ENCODE data around the gene DLGAP4. TPM values are rescaled to one million over a fixed set of nuclear protein-coding genes. Genes with fewer than 3 reads are reported as not detected.
A peak's percentile ranks its signal among the peaks of the same experiment; 100 is the strongest.

Gene DLGAP4
- total and polyA plus RNA-seq, 9 of the 15 experiments (the other 6 are each of a cell fraction or from before 2014, with no cell fraction given): 0.31 to 34.1 (median 4.5) TPM

DNA sequence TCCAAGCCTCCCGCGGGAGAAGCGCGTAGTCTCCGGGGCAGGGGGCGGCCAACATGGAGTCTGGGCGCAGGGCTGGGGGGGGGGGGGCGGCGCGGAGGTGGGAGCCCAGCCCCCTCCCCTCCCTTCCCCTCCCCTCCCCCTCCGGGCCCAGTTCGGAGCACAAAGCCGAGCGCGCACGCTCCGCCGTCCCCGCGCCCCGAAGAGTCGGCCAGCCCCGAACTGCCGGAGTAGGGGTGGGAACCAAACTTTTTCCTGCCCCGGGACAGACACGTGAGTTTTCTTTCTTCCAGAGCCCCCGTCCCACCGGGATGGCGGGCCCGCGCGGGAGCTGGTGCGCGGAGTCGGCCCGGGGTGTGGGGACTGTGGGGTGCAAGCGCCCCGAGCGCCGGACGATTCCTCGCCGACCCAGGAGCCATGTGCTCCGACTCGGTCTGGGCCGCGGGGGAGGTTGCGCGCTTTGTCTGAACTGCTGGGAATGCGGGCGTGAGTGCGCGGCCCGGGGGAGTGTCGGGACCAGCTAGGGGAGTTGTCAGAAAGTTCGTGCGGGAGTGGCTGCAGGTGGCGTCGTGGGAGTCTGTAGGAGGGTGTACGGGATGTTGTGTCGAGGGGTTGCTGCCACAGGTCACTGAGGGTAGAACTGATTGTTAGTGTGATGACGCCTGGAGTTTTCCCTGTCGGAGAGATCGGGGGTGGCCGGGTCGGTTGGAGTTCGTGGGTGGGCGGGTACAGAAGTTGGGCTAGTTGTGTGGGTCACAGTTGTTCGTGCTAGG lies 268.4 kb downstream of the DLGAP4 start (continued):
- TF ChIP-seq, protein P1, sequence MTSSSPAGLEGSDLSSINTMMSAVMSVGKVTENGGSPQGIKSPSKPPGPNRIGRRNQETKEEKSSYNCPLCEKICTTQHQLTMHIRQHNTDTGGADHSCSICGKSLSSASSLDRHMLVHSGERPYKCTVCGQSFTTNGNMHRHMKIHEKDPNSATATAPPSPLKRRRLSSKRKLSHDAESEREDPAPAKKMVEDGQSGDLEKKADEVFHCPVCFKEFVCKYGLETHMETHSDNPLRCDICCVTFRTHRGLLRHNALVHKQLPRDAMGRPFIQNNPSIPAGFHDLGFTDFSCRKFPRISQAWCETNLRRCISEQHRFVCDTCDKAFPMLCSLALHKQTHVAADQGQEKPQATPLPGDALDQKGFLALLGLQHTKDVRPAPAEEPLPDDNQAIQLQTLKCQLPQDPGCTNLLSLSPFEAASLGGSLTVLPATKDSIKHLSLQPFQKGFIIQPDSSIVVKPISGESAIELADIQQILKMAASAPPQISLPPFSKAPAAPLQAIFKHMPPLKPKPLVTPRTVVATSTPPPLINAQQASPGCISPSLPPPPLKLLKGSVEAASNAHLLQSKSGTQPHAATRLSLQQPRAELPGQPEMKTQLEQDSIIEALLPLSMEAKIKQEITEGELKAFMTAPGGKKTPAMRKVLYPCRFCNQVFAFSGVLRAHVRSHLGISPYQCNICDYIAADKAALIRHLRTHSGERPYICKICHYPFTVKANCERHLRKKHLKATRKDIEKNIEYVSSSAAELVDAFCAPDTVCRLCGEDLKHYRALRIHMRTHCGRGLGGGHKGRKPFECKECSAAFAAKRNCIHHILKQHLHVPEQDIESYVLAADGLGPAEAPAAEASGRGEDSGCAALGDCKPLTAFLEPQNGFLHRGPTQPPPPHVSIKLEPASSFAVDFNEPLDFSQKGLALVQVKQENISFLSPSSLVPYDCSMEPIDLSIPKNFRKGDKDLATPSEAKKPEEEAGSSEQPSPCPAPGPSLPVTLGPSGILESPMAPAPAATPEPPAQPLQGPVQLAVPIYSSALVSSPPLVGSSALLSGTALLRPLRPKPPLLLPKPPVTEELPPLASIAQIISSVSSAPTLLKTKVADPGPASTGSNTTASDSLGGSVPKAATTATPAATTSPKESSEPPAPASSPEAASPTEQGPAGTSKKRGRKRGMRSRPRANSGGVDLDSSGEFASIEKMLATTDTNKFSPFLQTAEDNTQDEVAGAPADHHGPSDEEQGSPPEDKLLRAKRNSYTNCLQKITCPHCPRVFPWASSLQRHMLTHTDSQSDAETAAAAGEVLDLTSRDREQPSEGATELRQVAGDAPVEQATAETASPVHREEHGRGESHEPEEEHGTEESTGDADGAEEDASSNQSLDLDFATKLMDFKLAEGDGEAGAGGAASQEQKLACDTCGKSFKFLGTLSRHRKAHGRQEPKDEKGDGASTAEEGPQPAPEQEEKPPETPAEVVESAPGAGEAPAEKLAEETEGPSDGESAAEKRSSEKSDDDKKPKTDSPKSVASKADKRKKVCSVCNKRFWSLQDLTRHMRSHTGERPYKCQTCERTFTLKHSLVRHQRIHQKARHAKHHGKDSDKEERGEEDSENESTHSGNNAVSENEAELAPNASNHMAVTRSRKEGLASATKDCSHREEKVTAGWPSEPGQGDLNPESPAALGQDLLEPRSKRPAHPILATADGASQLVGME (CRISPR knock-in tag; IDR thresholded peaks at IDR 0.05): no peak
- TF ChIP-seq, protein P2, sequence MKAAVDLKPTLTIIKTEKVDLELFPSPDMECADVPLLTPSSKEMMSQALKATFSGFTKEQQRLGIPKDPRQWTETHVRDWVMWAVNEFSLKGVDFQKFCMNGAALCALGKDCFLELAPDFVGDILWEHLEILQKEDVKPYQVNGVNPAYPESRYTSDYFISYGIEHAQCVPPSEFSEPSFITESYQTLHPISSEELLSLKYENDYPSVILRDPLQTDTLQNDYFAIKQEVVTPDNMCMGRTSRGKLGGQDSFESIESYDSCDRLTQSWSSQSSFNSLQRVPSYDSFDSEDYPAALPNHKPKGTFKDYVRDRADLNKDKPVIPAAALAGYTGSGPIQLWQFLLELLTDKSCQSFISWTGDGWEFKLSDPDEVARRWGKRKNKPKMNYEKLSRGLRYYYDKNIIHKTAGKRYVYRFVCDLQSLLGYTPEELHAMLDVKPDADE (conservative IDR thresholded peaks at IDR 0.05; ENCODE audit: control insufficient read depth, low read depth, low read length): 0 out of 2 replicates have a peak, but pooled peaks have one; percentile 42
- no peak for TF ChIP-seq ZNF583 (CRISPR knock-in tag; IDR thresholded peaks at IDR 0.05)
- peak; percentile 46; the same call in 1 of the 2 replicates for TF ChIP-seq MTA1 (IDR thresholded peaks at IDR 0.05; ENCODE audit: borderline replicate concordance)
- no peak for TF ChIP-seq ZNF778 (CRISPR knock-in tag; IDR thresholded peaks at IDR 0.05)
- no peak for TF ChIP-seq ZNF224 (CRISPR knock-in tag; IDR thresholded peaks at IDR 0.05)
- TF ChIP-seq, protein P3, sequence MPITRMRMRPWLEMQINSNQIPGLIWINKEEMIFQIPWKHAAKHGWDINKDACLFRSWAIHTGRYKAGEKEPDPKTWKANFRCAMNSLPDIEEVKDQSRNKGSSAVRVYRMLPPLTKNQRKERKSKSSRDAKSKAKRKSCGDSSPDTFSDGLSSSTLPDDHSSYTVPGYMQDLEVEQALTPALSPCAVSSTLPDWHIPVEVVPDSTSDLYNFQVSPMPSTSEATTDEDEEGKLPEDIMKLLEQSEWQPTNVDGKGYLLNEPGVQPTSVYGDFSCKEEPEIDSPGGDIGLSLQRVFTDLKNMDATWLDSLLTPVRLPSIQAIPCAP (CRISPR knock-in tag; IDR thresholded peaks at IDR 0.05; ENCODE audit: borderline replicate concordance): no peak
- TF ChIP-seq, protein P4, sequence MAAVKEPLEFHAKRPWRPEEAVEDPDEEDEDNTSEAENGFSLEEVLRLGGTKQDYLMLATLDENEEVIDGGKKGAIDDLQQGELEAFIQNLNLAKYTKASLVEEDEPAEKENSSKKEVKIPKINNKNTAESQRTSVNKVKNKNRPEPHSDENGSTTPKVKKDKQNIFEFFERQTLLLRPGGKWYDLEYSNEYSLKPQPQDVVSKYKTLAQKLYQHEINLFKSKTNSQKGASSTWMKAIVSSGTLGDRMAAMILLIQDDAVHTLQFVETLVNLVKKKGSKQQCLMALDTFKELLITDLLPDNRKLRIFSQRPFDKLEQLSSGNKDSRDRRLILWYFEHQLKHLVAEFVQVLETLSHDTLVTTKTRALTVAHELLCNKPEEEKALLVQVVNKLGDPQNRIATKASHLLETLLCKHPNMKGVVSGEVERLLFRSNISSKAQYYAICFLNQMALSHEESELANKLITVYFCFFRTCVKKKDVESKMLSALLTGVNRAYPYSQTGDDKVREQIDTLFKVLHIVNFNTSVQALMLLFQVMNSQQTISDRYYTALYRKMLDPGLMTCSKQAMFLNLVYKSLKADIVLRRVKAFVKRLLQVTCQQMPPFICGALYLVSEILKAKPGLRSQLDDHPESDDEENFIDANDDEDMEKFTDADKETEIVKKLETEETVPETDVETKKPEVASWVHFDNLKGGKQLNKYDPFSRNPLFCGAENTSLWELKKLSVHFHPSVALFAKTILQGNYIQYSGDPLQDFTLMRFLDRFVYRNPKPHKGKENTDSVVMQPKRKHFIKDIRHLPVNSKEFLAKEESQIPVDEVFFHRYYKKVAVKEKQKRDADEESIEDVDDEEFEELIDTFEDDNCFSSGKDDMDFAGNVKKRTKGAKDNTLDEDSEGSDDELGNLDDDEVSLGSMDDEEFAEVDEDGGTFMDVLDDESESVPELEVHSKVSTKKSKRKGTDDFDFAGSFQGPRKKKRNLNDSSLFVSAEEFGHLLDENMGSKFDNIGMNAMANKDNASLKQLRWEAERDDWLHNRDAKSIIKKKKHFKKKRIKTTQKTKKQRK (IDR thresholded peaks at IDR 0.05; ENCODE audit: borderline replicate concordance, low read depth, low read length): no peak
- no peak for TF ChIP-seq ZNF436 (CRISPR knock-in tag; IDR thresholded peaks at IDR 0.05)
- TF ChIP-seq, protein P5, sequence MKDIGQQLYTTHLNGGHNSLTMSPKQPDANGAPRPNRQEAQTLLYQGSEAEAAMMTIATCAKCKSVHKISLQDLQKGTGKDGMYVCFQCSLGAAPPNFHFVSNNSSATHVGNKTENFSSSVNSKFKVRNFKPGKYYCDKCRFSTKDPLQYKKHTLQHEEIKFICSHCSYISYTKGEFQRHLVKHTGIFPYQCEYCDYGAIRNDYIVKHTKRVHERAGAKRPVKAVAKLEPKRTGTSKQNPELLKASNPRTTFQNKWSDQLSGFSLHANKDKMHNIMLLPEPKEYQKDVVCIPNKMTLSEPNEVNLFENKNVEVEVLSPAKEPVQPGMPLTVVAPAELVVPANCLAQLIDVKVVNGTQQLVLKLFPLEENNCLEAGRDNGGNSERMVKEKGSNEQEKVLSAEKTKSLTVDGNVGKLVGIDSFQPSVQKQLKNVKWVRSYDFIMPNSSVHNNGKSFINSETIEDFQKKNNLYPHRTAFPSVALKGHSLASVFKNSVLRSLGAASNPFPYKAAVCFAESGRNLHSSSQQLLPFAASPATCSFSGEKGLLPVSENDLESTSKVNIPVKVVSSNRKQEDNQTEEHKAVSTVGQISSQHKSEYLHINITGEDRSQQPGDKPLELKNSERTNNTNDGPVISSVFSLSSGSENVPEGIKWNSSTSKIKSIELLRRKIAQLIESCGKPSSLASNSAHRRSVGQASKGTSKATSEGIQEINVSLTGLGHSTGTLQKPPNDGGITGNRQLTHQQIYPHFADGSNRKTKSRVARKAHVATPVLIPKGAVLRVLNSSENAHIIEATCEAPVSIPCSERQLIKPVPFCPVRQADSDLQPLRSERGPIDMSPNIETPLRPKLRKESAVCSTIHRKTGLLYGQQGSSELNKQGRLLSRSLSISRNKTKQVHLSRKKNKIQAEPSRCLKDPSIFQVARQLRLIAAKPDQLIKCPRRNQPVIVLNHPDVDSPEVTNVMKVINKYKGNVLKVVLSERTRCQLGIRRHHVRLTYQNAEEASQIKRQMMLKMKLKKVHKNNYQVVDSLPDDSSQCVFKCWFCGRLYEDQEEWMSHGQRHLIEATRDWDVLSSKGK (CRISPR knock-in tag; IDR thresholded peaks at IDR 0.05): no peak

Measured in K562 (cell line).